ENCODE results near the gene ETHE1.

Gene ETHE1

GRCh38 chr19:43570174-43570791, 43.3 kb upstream of the ETHE1 start:
- H3K4me3 ChIP-seq (ENCODE audit: control insufficient read depth, low read depth, low read length), result no peak overlapping the region
- no peak for TF ChIP-seq CTCF (IDR thresholded peaks at IDR 0.05; ENCODE audit: control insufficient read depth, insufficient read depth, low read depth, low read length, missing control alignments)
- no peak for DNase-seq (ENCODE audit: low read depth)

GRCh38 chr19:43569657-43570056, 42.7 kb upstream of the ETHE1 start:
- DNase-seq (ENCODE audit: low read depth), result no peak
- no peak for TF ChIP-seq CTCF (IDR thresholded peaks at IDR 0.05; ENCODE audit: control insufficient read depth, insufficient read depth, low read depth, low read length, missing control alignments)
- no peak overlapping the region for H3K4me3 ChIP-seq (ENCODE audit: control insufficient read depth, low read depth, low read length)

GRCh38 chr19:43564800-43565199, 37.8 kb upstream of the ETHE1 start:
- DNase-seq (ENCODE audit: low read depth), result no peak
- TF ChIP-seq CTCF (IDR thresholded peaks at IDR 0.05; ENCODE audit: control insufficient read depth, insufficient read depth, low read depth, low read length, missing control alignments), result no peak
- no peak overlapping the region for H3K4me3 ChIP-seq (ENCODE audit: control insufficient read depth, low read depth, low read length)

GRCh38 chr19:43563816-43564457, 36.9 kb upstream of the ETHE1 start:
- H3K4me3 ChIP-seq (ENCODE audit: control insufficient read depth, low read depth, low read length), result no peak overlapping the region
- no peak for DNase-seq (ENCODE audit: low read depth)
- no peak for TF ChIP-seq CTCF (IDR thresholded peaks at IDR 0.05; ENCODE audit: control insufficient read depth, insufficient read depth, low read depth, low read length, missing control alignments)

- H3K4me3 ChIP-seq (ENCODE audit: control insufficient read depth, low read depth, low read length), result no peak overlapping the region
- no peak for TF ChIP-seq CTCF (IDR thresholded peaks at IDR 0.05; ENCODE audit: control insufficient read depth, insufficient read depth, low read depth, low read length, missing control alignments)
Observed at GRCh38 chr19:43562698-43563241, 35.8 kb upstream of the ETHE1 start.

GRCh38 chr19:43562226-43562697, 35.3 kb upstream of the ETHE1 start:
- TF ChIP-seq CTCF (IDR thresholded peaks at IDR 0.05; ENCODE audit: control insufficient read depth, insufficient read depth, low read depth, low read length, missing control alignments), result no peak
- DNase-seq (ENCODE audit: low read depth), result no peak
- H3K4me3 ChIP-seq (ENCODE audit: control insufficient read depth, low read depth, low read length), result no peak overlapping the region

More at GRCh38 chr19:43562698-43563241, 35.8 kb upstream of the ETHE1 start:
- peak; percentile 92 for DNase-seq (ENCODE audit: low read depth)
